HepG2 (cell line): ENCODE results near the gene NOL12. TPM values are rescaled to one million over a fixed set of nuclear protein-coding genes. Genes with fewer than 3 reads are reported as not detected.

Source experiments
- EP300 ChIP-seq, 3 experiments: sonication (generic) in 1 of 3; formaldehyde crosslinking in 1 of 3; IDR thresholded peaks; 2 replicates each; pipeline versions ENCODE4 v1.5.1 to v1.6.1; 2011 to 2020; ENCODE audit warnings: low read depth in 2 of 3, low read length in 2 of 3, borderline replicate concordance in 1 of 3, improper control_type of control experiment in 1 of 3, mild to moderate bottlenecking in 1 of 3, missing genetic modification reagents in 1 of 3, moderate library complexity in 1 of 3
- ESRRA ChIP-seq: sonication (generic); formaldehyde crosslinking; IDR thresholded peaks from 2 replicates; pipeline ENCODE4 v1.5.1; 2020; ENCODE audit warnings: mild to moderate bottlenecking, low read depth, missing genetic modification reagents
- FOSL2 ChIP-seq: sonication (generic); formaldehyde crosslinking; IDR thresholded peaks from 2 replicates; pipeline ENCODE4 v1.4.0; 2020; ENCODE audit warnings: missing genetic modification reagents
- GLI4 ChIP-seq: sonication (generic); formaldehyde crosslinking; IDR thresholded peaks from 2 replicates; pipeline ENCODE4 v1.5.1; 2020; ENCODE audit warnings: missing genetic modification reagents, mild to moderate bottlenecking, moderate library complexity, borderline replicate concordance
- HMGXB4 ChIP-seq, 2 experiments: sonication (generic) in 1 of 2; formaldehyde crosslinking in 1 of 2; IDR thresholded peaks; 2 replicates each; pipeline versions ENCODE4 v1.4.0 to v1.6.1; 2018 to 2020; ENCODE audit warnings: missing genetic modification reagents in 2 of 2, borderline replicate concordance in 1 of 2, low read depth in 1 of 2, mild to moderate bottlenecking in 1 of 2, missing biosample characterization in 1 of 2
- HNRNPK ChIP-seq: fragments of 200-400 bp; formaldehyde crosslinking; IDR thresholded peaks from 2 replicates; pipeline ENCODE4 v1.6.1; 2018; ENCODE audit warnings: low read length, low read depth, moderate library complexity, mild to moderate bottlenecking; ENCODE audit not compliant: poor library complexity, severe bottlenecking
- KLF9 ChIP-seq: IDR thresholded peaks from 2 replicates; pipeline ENCODE4 v1.6.1; 2016; ENCODE audit warnings: low read depth
- MBNL3 ChIP-seq: fragments of 250-450 bp; sonication (Bioruptor Pico); conservative IDR thresholded peaks from 2 replicates; pipeline ENCODE4 v1.8.0; 2022; ENCODE audit warnings: mild to moderate bottlenecking, inconsistent platforms
- MTF1 ChIP-seq: sonication (generic); formaldehyde crosslinking; IDR thresholded peaks from 2 replicates; pipeline ENCODE4 v1.5.0; 2020; ENCODE audit warnings: missing genetic modification reagents
- SMARCE1 ChIP-seq: fragments of 450-650 bp; IDR thresholded peaks from 2 replicates; pipeline ENCODE4 v1.6.1; 2017; ENCODE audit warnings: borderline replicate concordance
- SNRNP70 ChIP-seq: fragments of 200-400 bp; formaldehyde crosslinking; IDR thresholded peaks from 2 replicates; pipeline ENCODE4 v1.6.1; 2017; ENCODE audit warnings: mild to moderate bottlenecking, low read depth, low read length, moderate library complexity
- ZFX ChIP-seq: sonication (generic); formaldehyde crosslinking; IDR thresholded peaks from 2 replicates; pipeline ENCODE4 v1.4.0; 2020; ENCODE audit warnings: mild to moderate bottlenecking, low read depth, missing genetic modification reagents, moderate library complexity
- ZMYM4 ChIP-seq: sonication (generic); formaldehyde crosslinking; IDR thresholded peaks from 2 replicates; pipeline ENCODE4 v1.8.1; 2023; ENCODE audit warnings: mild to moderate bottlenecking, missing genetic modification reagents
- ZNF251 ChIP-seq: sonication (generic); formaldehyde crosslinking; IDR thresholded peaks from 2 replicates; pipeline ENCODE4 v1.9.0; 2021; ENCODE audit warnings: mild to moderate bottlenecking, missing genetic modification reagents
- ZNF367 ChIP-seq: sonication (generic); formaldehyde crosslinking; IDR thresholded peaks from 2 replicates; pipeline ENCODE4 v1.4.0; 2020; ENCODE audit warnings: missing genetic modification reagents, borderline replicate concordance
- ZNF510 ChIP-seq: sonication (generic); formaldehyde crosslinking; IDR thresholded peaks from 2 replicates; pipeline ENCODE4 v1.4.0; 2020; ENCODE audit warnings: low read depth, mild to moderate bottlenecking, missing genetic modification reagents
- ZNF577 ChIP-seq: sonication (generic); formaldehyde crosslinking; IDR thresholded peaks from 2 replicates; pipeline ENCODE4 v1.4.0; 2020; ENCODE audit warnings: mild to moderate bottlenecking, low read depth, missing genetic modification reagents, borderline replicate concordance
- ZNF883 ChIP-seq: sonication (generic); formaldehyde crosslinking; IDR thresholded peaks from 2 replicates; pipeline ENCODE4 v1.5.1; 2020; ENCODE audit warnings: mild to moderate bottlenecking, missing genetic modification reagents; ENCODE audit errors: not compliant biosample characterization
- polyA plus RNA-seq, 8 experiments: library from polyadenylated mRNA; depleted of rRNA in 3 of 8; stranded (reverse) in 7 of 8; unstranded in 1 of 8; fragments of >200 nt; fragmentation: Illumina TruSeq in 4 of 8; extraction: Trizol in 4 of 8; gene quantifications; 2 replicates each; pipeline versions ENCODE4 v1.2.1 to v1.2.3, GENCODE V29; 2011 to 2016; ENCODE audit warnings: low read depth in 4 of 8, missing spikeins in 1 of 8, mixed read lengths in 1 of 8; ENCODE audit not compliant: insufficient read depth in 1 of 8
- total RNA-seq, 5 experiments: library from RNA; depleted of rRNA; stranded (reverse); fragments of >200 nt; fragmentation: Illumina TruSeq; extraction: Trizol; gene quantifications; 2 replicates each; pipeline ENCODE4 v1.2.3, GENCODE V29; 2016; ENCODE audit warnings: low read depth in 1 of 5
- TF ChIP-seq, protein P1 (sequence below): sonication (generic); formaldehyde crosslinking; IDR thresholded peaks from 2 replicates; pipeline ENCODE4 v1.8.0; 2022; ENCODE audit warnings: missing genetic modification reagents, mild to moderate bottlenecking, moderate library complexity, borderline replicate concordance
- TF ChIP-seq, protein P2 (sequence below): sonication (generic); formaldehyde crosslinking; IDR thresholded peaks from 2 replicates; pipeline ENCODE4 v1.8.0; 2022; ENCODE audit warnings: missing genetic modification reagents, mild to moderate bottlenecking, inconsistent platforms, borderline replicate concordance
- TF ChIP-seq, protein P3 (sequence below): sonication (generic); formaldehyde crosslinking; IDR thresholded peaks from 2 replicates; pipeline ENCODE4 v1.4.0; 2020; ENCODE audit warnings: missing genetic modification reagents, borderline replicate concordance

The NOL12 gene
- total and polyA plus RNA-seq, 2 of the 13 experiments (the other 11 are each of a cell fraction or from before 2014, with no cell fraction given), result 14.3 to 31.4 TPM

DNA sequence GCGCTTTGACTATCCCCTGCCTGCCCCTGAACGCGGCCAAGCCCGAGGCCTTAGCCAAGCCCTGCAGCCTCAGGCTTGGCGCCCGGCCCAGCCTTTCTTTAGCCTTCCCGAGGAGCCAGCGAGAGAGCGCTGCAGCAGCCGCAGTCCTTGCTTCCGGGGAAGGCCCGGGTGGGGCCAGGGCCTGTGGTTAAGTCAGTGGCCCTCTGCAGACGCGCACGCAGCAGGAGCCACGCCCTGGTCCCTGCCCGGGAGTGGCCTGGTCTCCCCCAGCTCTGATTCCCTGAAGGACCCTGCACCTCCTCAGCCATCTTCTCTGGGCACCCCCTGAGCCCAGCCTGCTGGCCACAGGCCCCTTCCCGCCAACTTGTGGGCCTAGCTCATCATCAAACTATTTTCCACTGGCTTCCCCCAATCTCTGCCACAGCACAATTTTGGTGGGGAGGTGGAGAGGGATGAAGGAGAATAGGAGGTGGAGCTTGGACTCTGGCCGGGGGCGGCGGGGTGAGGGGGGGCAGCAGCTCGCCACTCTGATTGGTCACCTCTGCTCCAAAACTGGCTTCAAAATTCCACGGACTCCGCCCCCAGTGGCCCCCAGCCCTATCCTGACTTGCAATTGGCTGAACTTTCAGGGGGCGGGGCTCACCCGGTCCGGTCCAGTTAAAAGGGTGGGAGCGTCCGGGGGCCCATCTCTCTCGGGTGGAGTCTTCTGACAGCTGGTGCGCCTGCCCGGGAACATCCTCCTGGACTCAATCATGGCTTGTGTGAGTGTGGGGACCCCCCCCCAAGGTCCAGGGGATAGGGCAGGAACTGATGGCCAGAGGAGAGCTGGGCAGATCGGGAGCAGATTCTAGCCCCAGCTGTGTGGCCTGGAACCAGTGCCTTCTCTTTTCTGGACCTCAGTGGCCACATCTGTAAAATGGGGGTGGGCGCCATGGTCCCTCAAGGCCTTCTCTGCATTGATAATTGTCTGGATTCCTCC, 10.9 kb upstream of the NOL12 start, which contains the start of gene LGALS1 (continued):
- TF ChIP-seq, protein P1, sequence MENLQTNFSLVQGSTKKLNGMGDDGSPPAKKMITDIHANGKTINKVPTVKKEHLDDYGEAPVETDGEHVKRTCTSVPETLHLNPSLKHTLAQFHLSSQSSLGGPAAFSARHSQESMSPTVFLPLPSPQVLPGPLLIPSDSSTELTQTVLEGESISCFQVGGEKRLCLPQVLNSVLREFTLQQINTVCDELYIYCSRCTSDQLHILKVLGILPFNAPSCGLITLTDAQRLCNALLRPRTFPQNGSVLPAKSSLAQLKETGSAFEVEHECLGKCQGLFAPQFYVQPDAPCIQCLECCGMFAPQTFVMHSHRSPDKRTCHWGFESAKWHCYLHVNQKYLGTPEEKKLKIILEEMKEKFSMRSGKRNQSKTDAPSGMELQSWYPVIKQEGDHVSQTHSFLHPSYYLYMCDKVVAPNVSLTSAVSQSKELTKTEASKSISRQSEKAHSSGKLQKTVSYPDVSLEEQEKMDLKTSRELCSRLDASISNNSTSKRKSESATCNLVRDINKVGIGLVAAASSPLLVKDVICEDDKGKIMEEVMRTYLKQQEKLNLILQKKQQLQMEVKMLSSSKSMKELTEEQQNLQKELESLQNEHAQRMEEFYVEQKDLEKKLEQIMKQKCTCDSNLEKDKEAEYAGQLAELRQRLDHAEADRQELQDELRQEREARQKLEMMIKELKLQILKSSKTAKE (CRISPR knock-in tag), result no peak
- TF ChIP-seq SNRNP70 (no peak), KLF9 (no peak), ZNF251 (no peak), MTF1 (CRISPR knock-in tag) (no peak), ZMYM4 (CRISPR knock-in tag) (peak; percentile 41; the same call in 1 of the 2 replicates), ESRRA (CRISPR knock-in tag) (no peak), FOSL2 (CRISPR knock-in tag) (no peak; the same call in 1 of the 2 replicates), GLI4 (CRISPR knock-in tag) (no peak), MBNL3 (CRISPR knock-in tag) (no peak), ZFX (peak; percentile 91), EP300 (IDR thresholded peaks at IDR 0.05; ENCODE audit: low read depth in 2 of 2, low read length in 2 of 2) (no peak), EP300 (CRISPR knock-in tag; IDR thresholded peaks at IDR 0.05; ENCODE audit: borderline replicate concordance) (0 out of 2 replicates have a peak, but pooled peaks have one; percentile 19), ZNF883 (CRISPR knock-in tag) (peak; percentile 22), ZNF577 (CRISPR knock-in tag) (no peak), ZNF510 (CRISPR knock-in tag) (peak; percentile 38; the same call in 1 of the 2 replicates), SMARCE1 (no peak), HNRNPK (no peak), ZNF367 (CRISPR knock-in tag) (no peak), HMGXB4 (CRISPR knock-in tag; IDR thresholded peaks at IDR 0.05; ENCODE audit: borderline replicate concordance in 1 of 2, low read depth in 1 of 2) (peak in 1 of 2 experiments; percentile 49; a peak in 2 of 4 replicates)
- TF ChIP-seq, protein P2, sequence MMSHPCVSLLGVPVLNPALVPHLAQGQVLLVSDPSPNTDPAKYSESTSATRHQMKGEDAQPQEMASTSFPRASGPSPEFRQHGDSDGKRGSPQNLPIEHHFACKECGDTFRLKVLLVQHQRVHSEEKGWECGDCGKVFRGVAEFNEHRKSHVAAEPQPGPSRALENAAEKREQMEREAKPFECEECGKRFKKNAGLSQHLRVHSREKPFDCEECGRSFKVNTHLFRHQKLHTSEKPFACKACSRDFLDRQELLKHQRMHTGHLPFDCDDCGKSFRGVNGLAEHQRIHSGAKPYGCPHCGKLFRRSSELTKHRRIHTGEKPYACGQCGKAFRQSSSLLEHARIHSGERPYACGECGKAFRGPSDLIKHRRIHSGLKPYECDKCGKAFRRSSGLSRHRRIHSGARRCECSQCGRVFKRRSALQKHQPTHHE (CRISPR knock-in tag), result no peak
- TF ChIP-seq, protein P3, sequence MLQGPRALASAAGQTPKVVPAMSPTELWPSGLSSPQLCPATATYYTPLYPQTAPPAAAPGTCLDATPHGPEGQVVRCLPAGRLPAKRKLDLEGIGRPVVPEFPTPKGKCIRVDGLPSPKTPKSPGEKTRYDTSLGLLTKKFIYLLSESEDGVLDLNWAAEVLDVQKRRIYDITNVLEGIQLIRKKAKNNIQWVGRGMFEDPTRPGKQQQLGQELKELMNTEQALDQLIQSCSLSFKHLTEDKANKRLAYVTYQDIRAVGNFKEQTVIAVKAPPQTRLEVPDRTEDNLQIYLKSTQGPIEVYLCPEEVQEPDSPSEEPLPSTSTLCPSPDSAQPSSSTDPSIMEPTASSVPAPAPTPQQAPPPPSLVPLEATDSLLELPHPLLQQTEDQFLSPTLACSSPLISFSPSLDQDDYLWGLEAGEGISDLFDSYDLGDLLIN (CRISPR knock-in tag), result no peak
